LNCaP clone FGC (cell line): Measurements from ENCODE around the gene VMP1.
A peak's percentile ranks its signal among the peaks of the same experiment; 100 is the strongest.
"Not testable (repeated sequence)": the region's sequence is repeated elsewhere in the genome, so short reads cannot be mapped to it uniquely, and the experiment has no call there.

ENCODE experiments used
- DNase-seq: peaks from one replicate; pipeline ENCODE4 v3.0.0-alpha.2; 2011; ENCODE audit warnings: low read depth
- H3K4me3 ChIP-seq: 2 replicates; pipeline ENCODE4 v1.5.1; 2011; ENCODE audit warnings: mild to moderate bottlenecking, low read depth, low read length, control low read depth
- TF ChIP-seq, protein P1 (sequence below): IDR thresholded peaks from 2 replicates; pipeline ENCODE4 v1.5.1; 2012; ENCODE audit warnings: mild to moderate bottlenecking; ENCODE audit not compliant: control insufficient read depth, insufficient read depth; ENCODE audit errors: extremely low read depth

Gene VMP1

DNA sequence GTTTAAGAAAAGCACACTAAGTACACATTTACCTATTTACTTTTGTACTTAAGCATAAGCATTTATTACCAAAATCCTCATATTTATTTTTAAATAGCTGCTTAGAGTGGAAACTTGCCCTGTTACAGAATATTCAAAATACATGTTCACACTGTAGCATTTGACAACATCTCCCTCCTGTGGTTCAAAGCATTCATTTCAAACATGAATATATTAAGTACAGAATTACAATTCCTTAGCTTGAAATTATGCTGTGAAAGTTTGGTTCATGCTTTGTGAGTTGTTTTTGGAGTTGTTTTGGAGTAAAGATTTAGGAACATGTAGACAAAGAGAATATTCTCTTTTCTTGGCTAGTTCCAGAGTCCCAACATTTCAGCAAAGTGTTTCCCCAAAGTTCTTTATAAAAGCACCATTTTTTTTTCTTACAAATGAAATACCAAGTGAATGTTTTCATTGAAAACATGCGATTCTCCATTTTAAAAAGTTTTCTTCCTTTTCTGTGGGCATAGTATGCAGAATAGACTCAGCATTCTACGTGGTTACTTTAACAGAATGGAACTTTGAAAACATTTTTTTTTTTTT lies 152.1 kb downstream of the VMP1 start:
- DNase-seq, result no peak
- TF ChIP-seq, protein P1, sequence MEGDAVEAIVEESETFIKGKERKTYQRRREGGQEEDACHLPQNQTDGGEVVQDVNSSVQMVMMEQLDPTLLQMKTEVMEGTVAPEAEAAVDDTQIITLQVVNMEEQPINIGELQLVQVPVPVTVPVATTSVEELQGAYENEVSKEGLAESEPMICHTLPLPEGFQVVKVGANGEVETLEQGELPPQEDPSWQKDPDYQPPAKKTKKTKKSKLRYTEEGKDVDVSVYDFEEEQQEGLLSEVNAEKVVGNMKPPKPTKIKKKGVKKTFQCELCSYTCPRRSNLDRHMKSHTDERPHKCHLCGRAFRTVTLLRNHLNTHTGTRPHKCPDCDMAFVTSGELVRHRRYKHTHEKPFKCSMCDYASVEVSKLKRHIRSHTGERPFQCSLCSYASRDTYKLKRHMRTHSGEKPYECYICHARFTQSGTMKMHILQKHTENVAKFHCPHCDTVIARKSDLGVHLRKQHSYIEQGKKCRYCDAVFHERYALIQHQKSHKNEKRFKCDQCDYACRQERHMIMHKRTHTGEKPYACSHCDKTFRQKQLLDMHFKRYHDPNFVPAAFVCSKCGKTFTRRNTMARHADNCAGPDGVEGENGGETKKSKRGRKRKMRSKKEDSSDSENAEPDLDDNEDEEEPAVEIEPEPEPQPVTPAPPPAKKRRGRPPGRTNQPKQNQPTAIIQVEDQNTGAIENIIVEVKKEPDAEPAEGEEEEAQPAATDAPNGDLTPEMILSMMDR, result peak; percentile 58
- no peak overlapping the region for H3K4me3 ChIP-seq

GRCh38 chr17:59863616-59864015 lies 156.2 kb downstream of the VMP1 start:
- TF ChIP-seq, protein P1, result no peak
- no peak overlapping the region for H3K4me3 ChIP-seq
- no peak for DNase-seq

GRCh38 chr17:59869941-59870218 lies 162.4 kb downstream of the VMP1 start:
- H3K4me3 ChIP-seq, result no peak overlapping the region
- no peak for DNase-seq
- TF ChIP-seq, protein P1, result no peak

- H3K4me3 ChIP-seq, result no peak overlapping the region
- DNase-seq, result peak; percentile 74
- TF ChIP-seq, protein P1, result no peak
Measured at GRCh38 chr17:59870482-59870881, 163.0 kb downstream of the VMP1 start.

DNA sequence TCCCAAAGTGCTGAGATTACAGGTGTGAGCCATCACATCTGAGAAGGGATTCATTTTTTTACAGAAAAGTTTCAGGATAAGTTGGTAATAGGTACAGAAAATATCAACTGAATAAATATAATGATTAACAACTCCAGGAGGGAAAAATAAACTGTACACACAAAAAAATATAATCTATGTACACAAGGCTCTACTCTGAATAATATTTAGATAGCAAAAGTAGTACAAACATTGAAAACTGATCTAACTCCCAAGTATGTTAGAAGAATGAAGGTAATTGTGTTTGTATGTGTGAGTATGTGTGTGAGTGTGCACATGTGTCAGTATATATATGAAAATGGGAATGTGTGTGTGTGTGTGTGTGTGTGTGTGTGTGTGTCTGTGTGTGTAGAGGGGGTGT lies 164.9 kb downstream of the VMP1 start:
- no peak for DNase-seq
- no peak overlapping the region for H3K4me3 ChIP-seq

DNA sequence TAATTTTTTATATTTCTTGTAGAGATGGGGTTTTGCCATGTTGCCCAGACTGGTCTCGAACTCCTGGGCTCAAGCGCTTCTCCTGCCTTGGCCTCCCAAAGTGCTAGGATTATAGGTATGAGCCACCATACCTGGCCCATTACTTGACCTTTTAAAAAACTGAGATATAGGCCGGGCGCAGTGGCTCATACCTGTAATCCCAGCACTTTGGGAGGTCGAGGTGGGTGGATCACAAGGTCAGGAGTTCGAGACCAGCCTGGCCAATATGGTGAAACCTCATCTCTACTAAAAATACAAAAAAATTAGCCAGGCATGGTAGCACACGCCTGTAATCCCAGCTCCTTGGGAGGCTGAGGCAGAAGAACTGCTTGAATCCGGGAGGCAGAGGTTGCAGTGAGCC lies 166.0 kb downstream of the VMP1 start:
- not testable (repeated sequence) for DNase-seq, H3K4me3 ChIP-seq

More for the DNA sequence above, 164.9 kb downstream of the VMP1 start:
- TF ChIP-seq, protein P1, result no peak

- H3K4me3 ChIP-seq, result no peak overlapping the region
- DNase-seq, result no peak
- TF ChIP-seq, protein P1, result no peak
Measured at GRCh38 chr17:59874376-59874775, 166.9 kb downstream of the VMP1 start.
